B cell (primary cell): Measurements from ENCODE around the gene PDE6B.

Source experiments
- CTCF ChIP-seq: fragments of 200-600 bp; IDR thresholded peaks from one replicate; pipeline ENCODE4 v1.8.0; 2022; ENCODE audit warnings: antibody characterized with exemption, mild to moderate bottlenecking
- EZH2 ChIP-seq: IDR thresholded peaks from 2 replicates; pipeline ENCODE4 v1.6.1; 2012; ENCODE audit warnings: borderline replicate concordance, low read depth, mild to moderate bottlenecking, moderate library complexity, low read length; ENCODE audit not compliant: insufficient read depth, poor library complexity, severe bottlenecking

- TF ChIP-seq CTCF (no peak), EZH2 (no peak)
Observed at GRCh38 chr4:581181-581580, 44.2 kb upstream of the PDE6B start.
